ENCODE data around the gene TGFA.

TGFA gene

DNA sequence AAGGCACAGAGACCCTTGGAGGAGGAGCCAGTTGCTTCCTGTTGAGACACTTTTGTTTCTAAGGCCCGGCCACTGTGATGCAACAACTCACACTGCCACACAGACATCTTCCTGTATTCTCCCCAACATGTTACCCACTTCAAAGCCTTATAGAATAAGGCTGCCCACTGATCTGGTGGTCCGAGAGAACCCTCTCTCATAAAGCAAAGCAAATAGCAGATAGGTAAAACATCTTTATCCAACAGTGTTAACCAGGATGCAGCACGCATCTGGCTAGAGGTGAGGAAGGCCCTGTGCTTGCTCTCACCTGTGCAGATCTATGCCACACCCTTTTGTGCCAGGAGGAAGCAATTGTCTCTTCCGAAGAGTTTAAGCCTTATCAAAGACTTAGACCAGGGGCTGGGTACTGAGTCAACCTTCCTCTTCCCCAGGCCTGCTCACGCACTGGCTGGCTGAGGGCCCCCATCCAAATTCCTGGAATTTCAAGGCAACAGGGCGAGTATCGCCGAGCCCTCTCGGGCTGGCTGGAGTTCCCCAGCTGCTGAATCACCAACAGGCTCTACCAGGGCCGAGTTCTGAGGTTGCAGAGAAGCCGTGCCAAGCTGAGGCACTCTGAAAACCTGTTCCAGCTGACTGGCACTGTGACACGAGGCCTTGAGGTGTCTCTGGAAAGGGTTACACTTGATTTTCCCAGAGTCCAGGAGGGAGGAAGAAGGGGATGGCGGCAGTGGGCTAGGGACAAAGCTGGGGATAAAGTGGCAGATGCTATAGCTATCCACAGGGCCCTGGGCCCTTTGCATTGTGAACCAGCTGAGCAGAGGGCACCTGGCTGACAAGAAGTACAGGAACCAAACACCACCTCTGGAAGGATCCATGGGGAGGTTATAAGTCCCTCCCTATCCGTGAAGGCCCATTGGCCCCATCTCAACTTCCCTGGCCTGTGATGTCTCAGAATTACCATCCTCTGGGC is 29.3 kb downstream of the TGFA start:
- peak; percentile 75 for DNase-seq

DNA sequence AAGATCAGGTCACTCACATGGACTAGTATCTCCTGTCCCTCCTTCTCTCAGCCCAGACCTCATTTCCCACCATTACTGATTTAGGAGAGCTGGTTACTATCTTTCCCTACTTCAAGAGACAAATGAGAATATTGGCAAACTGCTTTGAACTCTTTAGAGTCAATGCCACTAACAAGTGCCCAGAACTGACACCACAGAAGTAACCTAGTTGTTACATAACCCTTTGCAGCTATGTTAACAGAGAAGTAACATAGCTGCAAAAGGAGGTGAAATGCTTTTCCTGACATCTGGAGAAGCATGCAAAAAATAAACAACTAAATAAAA is 30.0 kb downstream of the TGFA start:
- DNase-seq, result no peak

DNA sequence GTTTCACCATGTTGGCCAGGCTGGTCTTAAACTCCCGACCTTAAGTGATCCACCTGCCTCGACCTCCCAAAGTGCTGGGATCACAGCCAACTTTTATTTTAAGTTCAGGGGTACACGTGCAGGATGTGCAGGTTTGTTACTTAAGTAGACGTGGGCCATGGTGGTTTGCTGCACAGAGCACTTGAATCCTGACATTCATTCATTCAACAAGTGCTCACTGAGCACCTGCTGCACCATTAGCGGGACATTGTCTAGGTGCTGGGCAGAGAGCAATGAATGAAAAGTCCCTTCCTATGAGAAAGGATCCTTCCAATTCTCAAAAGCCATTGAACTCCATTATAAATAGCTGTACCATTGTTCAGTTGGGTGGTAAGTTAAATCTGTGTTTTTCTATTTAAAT is 31.0 kb downstream of the TGFA start:
- no peak for DNase-seq

DNA sequence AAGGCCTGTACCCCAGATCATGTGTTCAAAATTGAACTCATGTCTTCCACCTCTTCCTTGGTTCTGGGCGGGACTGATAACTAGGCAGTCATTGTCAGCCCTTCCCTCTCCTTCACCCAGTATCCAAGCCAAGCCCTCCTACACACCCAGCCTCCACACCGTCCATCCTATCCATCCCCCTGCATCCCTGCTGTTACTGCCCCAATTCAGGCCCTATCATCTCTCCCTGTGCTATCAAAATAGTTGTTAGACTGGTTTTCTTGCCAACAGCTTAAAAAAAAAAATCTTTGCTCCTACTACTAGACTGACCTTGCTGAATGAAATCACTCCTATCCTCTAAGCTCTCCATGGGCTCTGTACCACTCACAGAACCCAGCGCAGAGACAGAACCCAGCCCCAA is 32.8 kb downstream of the TGFA start:
- no peak for DNase-seq

DNA sequence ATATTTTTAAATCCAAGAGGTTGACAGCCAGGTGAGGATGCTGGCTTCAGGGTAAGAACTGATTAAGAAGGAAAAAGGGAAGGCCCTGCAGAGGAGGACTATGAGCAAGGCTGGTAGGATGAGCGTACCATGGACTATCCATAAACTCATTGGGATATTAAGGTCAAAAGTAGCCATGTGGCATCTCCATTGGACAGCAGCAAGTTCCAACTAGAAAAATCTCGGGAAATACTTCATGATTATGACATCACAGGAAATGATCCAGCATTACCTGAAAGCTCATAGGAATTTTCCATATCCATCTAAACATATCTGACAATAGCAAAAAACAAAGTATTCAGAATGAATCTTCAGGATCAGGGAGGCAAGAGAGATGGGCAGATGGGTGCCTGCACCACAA is 34.2 kb downstream of the TGFA start:
- DNase-seq, result no peak

DNA sequence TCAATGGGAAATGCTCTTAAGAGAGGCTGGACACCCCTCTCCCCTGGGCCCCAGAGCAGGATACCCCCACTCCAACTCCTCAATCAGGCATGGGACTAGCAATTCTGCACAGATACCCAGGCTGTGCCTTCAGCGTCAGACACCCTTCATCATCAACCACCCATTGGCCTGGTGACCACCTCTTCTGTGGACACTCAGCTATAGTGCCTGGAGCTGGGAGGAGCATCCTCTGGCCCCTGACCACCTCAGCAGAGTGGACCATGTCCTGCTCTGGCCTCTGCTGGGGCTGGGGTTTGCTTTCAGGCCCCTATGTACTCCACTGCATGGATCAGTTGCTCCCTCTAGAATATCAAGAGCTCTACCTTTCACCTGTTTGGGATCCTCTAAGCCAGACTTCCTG is 35.1 kb downstream of the TGFA start:
- no peak for DNase-seq

DNA sequence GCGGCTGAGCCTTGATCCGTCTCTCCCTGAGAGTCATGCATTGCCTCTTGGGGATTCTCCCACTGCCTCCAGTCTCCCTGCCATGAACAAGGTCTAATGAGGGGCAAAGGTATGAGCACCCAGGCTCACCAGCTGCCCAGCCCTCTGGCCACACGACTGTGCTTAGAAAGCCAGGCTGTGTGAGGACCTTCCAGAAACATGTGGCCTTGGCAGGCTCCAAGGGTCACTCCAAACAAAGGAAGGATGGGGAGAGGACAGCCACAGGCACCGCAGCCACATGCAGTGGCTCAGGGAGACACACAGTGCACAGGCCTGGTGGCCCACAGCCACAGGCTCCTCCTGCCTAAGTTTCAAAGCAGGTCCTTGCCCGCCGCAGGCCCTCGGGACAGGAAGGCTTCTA is 35.8 kb downstream of the TGFA start:
- no peak for DNase-seq

DNA sequence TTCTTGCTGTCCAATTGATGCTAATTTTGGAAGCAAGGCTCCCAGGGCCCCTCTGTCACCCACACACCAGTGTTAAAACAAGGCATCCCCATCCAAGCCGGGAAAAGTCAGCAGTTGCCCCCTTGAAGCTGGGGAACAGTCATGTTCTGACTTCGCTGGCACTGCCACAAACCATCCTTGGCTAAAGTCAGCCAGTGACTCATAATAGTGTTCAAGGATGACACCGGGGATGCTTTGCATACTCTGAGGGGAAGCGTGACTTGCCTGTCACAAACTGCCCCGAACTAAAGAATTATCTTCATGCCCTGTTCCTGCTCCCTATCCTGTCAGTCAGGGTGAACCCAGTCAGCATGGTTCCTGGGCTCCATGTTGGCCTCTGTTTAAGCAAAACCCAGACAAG is 37.0 kb downstream of the TGFA start:
- peak; percentile 14 for DNase-seq

DNA sequence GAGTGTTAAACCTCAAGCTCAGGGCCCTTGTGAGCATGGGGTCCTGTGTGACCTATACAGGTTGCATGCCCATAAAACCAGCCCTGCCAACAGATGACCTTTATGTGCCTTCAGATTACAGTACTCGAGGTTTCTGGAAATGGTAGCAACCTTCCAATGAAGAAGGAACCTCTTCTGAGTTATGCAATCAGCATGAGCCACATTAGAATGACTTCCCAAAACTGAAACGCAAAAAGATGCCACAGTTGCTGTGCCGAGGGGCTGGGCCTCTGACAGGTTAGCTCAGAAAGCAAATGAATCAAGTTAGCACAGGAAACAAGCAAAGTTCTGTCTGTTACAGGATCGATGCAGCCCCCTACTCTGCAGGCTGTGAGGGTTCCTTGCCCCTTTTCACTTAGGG is 37.7 kb downstream of the TGFA start:
- no peak for DNase-seq

DNA sequence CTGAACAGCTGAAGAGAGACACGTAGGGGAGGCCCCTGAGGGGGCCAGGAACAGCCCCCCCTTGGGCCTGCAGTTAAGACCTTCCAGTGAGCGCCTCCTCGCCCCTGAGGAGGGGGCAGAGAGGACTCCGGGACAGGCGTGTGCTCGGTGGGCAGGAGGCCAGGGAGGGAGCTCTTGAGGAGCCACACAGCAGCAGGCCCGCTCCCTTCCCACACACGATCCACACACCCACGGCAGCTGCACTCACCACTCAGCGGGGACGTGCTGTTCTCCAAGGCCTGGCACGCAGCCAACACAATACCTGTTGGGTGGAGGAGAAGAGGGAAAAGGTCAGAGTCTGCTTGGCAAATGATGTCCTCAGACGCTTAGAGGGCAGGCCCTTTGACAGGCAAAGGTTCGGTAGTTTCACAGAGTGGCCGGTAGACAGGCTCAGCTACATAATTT is 39.0 kb downstream of the TGFA start:
- no peak for DNase-seq

DNA sequence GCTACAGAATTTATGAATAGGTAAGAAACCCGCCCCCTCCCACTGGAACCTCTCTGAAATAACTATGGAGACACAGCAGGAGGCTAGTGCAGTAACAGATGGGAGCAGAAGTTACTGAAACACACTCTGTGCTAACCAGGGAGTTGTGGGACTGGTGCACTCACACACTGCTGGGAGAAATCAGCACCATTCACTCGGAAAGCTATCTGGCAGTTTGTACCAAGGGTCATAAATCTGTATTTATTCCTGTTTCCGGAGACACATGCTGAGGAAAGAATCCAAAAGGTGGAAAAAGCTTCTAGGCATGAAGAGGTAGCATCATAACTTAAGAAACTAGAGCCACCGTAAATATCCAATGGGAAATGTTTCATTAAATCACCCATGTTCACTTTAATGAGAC is 39.9 kb downstream of the TGFA start:
- no peak for DNase-seq

DNA sequence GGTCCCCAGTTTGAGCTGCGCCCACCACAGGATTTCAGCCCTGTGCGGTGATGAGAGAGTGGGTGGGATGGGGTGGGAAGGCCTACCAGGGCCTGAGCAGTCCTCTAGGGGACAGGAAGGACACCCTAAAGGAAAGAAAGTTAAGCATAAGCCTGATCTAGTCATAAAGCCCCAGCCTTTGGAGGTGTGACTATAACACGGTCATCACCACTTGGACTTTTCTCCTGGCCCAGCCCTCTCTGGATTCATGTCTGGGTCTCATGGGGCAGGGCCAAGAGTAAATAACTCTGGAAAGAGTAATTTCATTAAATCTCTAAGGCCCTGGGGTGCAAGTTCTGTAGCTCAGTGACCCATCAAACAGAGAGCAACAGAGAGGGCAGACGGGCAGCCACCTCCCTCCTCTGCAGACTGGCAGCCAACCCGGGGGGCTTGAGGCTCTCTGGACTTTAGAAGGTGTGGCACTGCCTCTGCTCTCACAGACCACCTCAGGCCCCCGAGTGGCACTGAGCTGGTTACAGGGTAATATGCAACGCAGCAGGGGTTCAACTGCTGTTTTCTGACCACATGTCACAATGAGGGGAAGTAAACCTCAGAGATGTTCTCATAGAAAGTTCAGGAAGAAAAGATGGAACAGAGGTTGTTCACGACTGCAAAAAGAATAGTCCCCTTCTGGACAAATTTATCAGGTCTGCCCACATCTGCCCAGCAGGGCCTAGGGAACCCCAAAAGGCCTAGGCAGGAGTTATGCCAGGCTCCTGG is 41.5 kb downstream of the TGFA start:
- no peak for DNase-seq

DNA sequence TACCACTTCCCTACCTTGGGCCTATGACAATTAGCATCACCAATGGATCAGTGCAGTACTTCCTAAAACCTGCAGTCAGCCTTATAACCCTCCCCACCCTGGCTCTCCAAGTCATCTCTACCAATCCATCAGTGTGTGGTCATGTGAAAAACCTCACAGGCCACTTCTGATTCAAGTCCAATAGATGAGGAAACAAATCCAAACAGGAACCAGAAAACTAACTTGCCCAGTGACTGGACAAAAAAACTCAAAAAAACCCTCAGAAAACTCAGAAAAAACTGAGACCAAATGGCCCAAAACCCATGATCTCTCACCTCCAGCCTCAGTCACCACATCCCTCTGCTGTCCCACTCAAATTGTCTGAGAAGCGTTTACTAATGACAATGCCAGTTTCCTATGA is 43.3 kb downstream of the TGFA start:
- DNase-seq, result no peak

DNA sequence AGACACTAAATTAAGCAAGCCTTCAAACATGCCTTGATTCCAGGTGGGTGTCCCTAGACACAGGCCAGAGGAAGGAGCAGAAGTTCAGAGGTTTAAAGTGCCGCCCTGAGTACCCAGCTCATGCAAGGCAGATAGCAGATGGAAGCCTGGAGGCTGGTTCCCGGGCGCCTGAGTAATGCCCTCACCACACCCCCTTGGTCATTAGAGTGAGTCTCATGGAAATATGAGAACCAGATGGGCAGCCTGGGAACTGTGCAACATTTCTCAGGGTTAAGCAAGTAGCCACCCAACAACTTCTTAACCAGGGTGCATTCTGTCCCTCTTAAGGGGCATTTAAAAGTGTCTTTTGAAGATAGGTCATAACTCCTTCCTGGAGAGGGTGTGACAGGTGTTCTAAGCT is 44.1 kb downstream of the TGFA start:
- DNase-seq, result peak; percentile 12

DNA sequence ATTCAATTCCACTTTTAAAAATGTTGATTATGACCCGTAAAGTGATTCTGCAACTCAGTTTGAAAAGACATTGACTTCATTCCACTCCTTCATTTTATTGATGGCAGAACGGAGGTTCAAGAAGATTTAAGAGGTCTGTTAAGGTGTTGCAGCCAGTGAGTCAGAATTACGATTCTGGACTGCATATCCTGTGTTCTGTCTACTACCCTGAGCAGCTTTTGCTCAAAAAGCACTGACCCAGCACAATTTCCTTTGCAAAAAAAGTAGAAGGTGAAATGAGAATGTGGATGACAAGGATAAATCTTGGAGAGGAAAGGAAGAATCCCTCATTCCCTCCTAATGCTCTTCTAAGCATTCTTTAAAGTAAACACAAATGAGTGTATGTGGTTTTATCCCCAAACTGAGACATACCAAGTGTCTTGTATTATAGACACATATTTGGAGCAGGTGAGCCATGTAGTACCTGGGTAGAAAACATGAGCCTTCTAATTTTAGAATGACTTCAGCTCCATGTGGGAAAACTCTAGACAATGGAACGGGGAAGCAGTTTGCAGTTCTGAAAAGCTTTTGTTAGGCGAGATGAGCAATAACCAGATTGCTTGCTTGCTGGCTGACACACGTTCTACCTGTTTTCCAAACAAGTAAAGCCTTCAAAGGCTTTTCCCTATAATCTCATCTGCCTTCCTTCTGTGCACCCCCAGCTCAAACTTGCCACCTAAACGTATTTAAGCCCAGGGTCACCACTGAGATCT is 44.7 kb downstream of the TGFA start:
- DNase-seq, result no peak

DNA sequence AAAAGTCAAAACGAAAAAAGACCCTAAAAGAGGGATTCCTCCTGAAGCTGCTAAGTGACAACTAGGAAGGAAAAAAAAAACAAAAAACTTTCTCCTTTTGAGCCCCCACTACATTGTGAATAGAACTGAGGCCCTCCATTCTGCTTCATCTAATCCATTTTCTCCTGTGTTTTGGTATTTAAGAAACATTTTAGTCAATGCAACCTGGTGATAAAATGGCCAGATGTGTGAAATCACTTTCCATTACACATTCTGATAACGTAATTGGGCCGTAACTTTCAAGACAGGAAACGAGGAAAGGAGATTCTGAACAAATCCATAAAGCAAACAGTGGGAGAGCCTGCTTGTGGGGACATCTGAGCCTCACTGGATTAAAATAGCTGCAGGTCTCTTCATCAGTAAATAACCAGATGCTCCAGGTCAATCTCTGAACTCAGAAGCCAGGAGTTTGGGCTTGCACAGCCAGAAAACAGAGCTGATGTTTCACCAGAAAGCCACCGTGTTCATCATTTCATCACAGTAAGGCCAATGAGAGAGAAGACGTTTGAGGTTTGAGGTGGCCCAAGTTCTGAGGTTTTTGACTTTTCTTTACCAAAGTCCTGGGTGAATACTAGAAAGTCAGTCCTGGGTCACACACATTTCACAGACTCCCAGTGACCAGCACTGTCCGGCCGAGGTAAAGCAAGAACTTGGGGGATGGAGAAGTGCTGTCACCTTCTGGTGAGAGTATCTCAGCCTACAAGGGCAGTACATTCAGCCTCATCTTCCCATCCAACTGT is 47.8 kb downstream of the TGFA start:
- DNase-seq, result no peak

DNA sequence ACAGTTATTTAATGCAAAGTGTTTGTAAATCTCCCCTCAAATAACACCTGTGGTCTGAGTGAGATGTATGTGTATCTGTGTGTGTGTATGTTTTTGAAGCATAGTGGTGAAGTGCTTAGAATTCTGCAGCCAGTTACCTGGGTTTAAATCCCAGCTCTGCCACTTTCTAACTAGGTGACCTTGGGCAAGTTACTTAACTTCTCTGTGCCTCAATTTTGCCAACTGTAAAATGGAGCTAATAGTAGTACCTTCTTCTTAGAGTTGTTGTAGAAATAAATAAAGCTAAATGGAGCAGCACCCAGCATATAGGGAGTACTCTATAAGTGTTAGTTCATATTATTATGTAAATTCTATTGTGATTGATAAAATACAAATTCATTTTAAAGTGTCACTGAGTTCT is 48.9 kb downstream of the TGFA start:
- DNase-seq, result no peak

DNA sequence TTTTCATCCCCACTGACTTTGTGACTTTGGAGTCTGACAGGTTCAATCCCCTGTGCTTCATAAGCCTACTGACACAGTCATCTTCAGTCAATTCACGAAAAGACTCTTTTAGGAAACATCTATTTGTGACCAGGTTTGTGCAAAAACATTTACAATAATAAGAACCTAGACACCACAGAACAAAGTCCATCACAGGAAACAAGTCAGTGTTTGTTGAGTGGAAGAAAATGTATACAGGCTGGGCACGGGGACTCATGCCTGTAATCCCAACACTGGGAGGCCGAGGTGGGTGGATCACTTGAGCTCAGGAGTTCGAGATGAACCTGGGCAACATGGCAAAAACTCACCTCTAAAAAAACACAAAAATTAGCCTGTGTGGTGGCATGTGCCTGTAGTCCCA is 49.7 kb downstream of the TGFA start:
- DNase-seq, result no peak

DNA sequence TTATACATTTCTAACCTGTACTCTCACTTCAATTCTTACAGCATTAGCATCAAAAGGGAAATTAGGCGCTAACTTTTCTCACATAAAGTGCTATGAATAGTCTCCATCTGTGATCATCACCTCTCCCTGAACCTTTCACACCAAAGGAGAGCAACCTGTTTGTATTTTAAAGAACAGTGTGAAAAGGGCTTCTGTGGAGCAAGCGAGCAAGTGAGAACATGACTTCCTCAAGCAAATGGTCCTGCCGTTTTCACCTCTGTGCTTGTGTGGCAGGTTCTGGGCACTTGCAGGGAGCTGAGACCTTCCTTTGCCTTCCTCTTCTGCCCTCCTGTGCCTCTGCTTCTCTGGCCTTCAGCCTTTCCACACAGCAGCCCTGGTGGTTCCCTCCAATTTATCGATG is 51.9 kb downstream of the TGFA start:
- DNase-seq, result no peak

DNA sequence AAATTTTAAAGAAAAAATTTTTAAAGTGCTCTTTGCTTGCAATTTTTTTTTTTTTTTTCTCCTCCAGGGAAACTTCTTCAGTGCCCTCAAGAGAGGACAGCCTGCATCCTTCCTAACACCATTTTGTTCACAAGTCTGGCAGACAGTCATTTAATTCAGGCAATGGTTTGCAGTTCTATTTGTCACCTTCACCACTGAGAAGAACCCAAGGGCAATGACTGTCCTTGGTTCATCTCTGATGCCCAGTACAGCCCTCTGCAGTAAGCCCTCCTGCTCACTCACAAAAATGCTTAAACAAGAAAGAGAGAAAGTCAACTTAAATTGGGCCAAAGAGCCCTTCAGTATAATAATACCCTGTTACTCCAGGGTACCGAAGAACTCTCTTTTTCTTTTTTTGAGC is 52.4 kb downstream of the TGFA start:
- DNase-seq, result no peak

DNA sequence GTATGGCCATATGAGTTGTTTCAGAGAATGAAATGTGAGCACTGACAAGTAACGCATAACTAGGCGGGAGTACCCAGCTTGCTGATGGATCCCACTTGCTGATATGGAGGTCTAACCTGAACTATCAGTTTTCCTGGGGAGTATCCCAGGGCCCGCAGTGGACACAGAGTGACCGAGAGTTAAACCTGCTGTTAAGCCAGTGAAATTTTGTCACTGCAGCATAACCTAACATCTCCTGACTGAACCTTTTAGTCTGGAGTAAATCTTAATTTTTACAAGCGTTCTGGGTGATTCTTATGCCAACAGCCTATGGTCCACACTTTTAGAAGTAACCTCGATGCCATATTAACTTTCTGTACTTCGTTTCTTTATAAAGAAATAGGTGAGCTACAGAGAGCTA is 54.4 kb downstream of the TGFA start:
- no peak for DNase-seq

DNA sequence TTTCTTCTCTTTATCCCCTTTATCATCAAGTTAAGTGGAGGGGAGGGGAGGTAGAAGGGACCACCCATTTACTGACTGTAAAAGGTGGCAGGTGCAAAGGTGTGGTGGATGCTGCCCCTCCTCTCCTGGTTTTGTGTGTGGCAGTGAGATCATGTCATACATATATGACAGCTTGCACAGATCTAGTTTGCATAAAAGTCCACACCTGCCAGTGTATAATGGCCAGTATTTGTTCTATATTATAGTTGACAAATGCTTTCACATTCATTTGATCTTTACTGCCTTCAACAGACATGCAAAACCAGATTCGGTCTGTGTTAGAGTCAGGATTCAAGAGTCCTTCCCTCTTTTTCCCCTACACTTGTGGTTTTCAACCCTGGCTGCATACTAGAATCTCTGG is 55.1 kb downstream of the TGFA start:
- DNase-seq, result no peak

DNA sequence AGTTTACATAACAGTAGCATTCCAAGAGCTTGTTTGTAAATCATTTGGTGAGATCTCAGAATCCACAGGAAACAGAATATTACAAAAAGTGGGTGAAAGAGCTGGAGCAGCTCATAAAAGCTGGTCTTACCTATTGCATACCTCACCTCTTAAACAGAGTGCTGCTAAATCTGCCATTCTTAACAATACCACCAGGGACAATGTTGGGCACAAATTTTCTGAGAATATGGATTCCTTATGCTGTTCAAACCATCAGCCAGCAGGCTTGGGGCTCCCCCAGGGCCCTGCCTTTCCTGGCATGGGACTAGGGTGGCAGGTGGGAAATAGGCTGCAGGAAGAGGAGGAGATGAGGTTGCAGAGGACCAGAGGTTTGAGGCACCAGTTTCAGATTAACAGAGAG is 55.6 kb downstream of the TGFA start:
- DNase-seq, result no peak
